ENCODE measurements around the gene EFNA2. TPM values are rescaled to one million over a fixed set of nuclear protein-coding genes. Genes with fewer than 3 reads are reported as not detected.

Gene EFNA2
- total and polyA plus RNA-seq, 2 experiments from 2014 or later: 2.7 to 10.3 TPM

DNA sequence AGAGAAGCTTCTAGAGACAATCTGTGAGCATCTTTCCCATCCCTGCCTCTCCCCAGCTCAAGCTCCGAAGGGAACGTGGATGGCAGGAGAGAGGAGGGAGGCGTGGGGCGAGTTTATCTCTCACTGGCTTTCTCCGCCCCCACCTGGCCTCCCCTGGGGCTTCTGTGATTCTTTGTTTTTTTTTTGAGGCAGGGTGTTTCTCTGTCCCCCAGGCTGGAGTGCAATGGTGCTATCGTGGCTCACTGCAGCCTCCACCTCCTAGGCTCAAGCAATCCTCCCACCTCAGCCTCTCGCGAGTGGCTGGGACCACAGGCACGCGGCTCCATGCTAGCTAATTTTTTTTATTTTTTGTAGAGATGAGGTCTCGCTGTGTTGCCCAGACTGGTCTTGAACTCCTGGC lies 23.0 kb downstream of the EFNA2 start:
- Histone ChIP-seq H3K4me1 (ENCODE audit: insufficient read depth) (no peaks in the 10 kb centered on the region), H2AFZ (no peak overlapping the region), H3K9me2 (ENCODE audit: insufficient read depth) (no peaks in the 10 kb centered on the region), H3K27ac (ENCODE audit: low read depth) (no peak overlapping the region), H3K4me2 (no peak overlapping the region), H3F3A (replicated peaks; ENCODE audit: low read depth) (0 out of 2 replicates have a peak, but pooled peaks cover 2% of the 10 kb centered on the region), H3K4me3 (no peak overlapping the region), H3K79me2 (replicated peaks; ENCODE audit: insufficient read depth) (no peaks in the 10 kb centered on the region), H3K27me3 (ENCODE audit: insufficient read depth) (no peaks in the 10 kb centered on the region), H4K20me1 (replicated peaks; ENCODE audit: insufficient read depth) (no peaks in the 10 kb centered on the region), H3K36me3 (ENCODE audit: insufficient read depth) (no peaks in the 10 kb centered on the region)
- H3K27ac Mint-ChIP-seq: no peak overlapping the region
- H3K27me3 Mint-ChIP-seq (ENCODE audit: insufficient read depth, low read depth, poor library complexity): peaks cover 8% of the 10 kb centered on the region
- no peak overlapping the region for H3K4me3 Mint-ChIP-seq
- no peaks in the 10 kb centered on the region for H3K36me3 Mint-ChIP-seq (ENCODE audit: low read depth)
- H3K9me3 Mint-ChIP-seq: no peaks in the 10 kb centered on the region
- no peaks in the 10 kb centered on the region for H3K4me1 Mint-ChIP-seq
- no peak for ATAC-seq
- DNase-seq (ENCODE audit: low spot score): no peak
- TF ChIP-seq ZNF331 (CRISPR knock-in tag; IDR thresholded peaks at IDR 0.05; ENCODE audit: low read depth): no peak
- TF ChIP-seq EZH2 (IDR thresholded peaks at IDR 0.05; ENCODE audit: low read depth, unreplicated experiment): no peak
- TF ChIP-seq, protein P1, sequence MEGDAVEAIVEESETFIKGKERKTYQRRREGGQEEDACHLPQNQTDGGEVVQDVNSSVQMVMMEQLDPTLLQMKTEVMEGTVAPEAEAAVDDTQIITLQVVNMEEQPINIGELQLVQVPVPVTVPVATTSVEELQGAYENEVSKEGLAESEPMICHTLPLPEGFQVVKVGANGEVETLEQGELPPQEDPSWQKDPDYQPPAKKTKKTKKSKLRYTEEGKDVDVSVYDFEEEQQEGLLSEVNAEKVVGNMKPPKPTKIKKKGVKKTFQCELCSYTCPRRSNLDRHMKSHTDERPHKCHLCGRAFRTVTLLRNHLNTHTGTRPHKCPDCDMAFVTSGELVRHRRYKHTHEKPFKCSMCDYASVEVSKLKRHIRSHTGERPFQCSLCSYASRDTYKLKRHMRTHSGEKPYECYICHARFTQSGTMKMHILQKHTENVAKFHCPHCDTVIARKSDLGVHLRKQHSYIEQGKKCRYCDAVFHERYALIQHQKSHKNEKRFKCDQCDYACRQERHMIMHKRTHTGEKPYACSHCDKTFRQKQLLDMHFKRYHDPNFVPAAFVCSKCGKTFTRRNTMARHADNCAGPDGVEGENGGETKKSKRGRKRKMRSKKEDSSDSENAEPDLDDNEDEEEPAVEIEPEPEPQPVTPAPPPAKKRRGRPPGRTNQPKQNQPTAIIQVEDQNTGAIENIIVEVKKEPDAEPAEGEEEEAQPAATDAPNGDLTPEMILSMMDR (conservative IDR thresholded peaks at IDR 0.05; ENCODE audit: low read depth in 2 of 2): no peak
- TF ChIP-seq, protein P2, sequence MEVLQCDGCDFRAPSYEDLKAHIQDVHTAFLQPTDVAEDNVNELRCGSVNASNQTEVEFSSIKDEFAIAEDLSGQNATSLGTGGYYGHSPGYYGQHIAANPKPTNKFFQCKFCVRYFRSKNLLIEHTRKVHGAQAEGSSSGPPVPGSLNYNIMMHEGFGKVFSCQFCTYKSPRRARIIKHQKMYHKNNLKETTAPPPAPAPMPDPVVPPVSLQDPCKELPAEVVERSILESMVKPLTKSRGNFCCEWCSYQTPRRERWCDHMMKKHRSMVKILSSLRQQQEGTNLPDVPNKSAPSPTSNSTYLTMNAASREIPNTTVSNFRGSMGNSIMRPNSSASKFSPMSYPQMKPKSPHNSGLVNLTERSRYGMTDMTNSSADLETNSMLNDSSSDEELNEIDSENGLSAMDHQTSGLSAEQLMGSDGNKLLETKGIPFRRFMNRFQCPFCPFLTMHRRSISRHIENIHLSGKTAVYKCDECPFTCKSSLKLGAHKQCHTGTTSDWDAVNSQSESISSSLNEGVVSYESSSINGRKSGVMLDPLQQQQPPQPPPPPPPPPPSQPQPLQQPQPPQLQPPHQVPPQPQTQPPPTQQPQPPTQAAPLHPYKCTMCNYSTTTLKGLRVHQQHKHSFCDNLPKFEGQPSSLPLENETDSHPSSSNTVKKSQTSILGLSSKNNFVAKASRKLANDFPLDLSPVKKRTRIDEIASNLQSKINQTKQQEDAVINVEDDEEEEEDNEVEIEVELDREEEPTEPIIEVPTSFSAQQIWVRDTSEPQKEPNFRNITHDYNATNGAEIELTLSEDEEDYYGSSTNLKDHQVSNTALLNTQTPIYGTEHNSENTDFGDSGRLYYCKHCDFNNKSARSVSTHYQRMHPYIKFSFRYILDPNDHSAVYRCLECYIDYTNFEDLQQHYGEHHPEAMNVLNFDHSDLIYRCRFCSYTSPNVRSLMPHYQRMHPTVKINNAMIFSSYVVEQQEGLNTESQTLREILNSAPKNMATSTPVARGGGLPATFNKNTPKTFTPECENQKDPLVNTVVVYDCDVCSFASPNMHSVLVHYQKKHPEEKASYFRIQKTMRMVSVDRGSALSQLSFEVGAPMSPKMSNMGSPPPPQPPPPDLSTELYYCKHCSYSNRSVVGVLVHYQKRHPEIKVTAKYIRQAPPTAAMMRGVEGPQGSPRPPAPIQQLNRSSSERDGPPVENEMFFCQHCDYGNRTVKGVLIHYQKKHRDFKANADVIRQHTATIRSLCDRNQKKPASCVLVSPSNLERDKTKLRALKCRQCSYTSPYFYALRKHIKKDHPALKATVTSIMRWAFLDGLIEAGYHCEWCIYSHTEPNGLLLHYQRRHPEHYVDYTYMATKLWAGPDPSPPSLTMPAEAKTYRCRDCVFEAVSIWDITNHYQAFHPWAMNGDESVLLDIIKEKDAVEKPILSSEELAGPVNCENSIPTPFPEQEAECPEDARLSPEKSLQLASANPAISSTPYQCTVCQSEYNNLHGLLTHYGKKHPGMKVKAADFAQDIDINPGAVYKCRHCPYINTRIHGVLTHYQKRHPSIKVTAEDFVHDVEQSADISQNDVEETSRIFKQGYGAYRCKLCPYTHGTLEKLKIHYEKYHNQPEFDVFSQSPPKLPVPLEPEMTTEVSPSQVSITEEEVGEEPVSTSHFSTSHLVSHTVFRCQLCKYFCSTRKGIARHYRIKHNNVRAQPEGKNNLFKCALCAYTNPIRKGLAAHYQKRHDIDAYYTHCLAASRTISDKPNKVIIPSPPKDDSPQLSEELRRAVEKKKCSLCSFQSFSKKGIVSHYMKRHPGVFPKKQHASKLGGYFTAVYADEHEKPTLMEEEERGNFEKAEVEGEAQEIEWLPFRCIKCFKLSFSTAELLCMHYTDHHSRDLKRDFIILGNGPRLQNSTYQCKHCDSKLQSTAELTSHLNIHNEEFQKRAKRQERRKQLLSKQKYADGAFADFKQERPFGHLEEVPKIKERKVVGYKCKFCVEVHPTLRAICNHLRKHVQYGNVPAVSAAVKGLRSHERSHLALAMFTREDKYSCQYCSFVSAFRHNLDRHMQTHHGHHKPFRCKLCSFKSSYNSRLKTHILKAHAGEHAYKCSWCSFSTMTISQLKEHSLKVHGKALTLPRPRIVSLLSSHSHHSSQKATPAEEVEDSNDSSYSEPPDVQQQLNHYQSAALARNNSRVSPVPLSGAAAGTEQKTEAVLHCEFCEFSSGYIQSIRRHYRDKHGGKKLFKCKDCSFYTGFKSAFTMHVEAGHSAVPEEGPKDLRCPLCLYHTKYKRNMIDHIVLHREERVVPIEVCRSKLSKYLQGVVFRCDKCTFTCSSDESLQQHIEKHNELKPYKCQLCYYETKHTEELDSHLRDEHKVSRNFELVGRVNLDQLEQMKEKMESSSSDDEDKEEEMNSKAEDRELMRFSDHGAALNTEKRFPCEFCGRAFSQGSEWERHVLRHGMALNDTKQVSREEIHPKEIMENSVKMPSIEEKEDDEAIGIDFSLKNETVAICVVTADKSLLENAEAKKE (CRISPR knock-in tag; IDR thresholded peaks at IDR 0.05): no peak
- TF ChIP-seq JUNB (IDR thresholded peaks at IDR 0.05; ENCODE audit: unreplicated experiment): no peak
- no peak for TF ChIP-seq POLR2AphosphoS5 (IDR thresholded peaks at IDR 0.05; ENCODE audit: low read depth)
- TF ChIP-seq, protein P3, sequence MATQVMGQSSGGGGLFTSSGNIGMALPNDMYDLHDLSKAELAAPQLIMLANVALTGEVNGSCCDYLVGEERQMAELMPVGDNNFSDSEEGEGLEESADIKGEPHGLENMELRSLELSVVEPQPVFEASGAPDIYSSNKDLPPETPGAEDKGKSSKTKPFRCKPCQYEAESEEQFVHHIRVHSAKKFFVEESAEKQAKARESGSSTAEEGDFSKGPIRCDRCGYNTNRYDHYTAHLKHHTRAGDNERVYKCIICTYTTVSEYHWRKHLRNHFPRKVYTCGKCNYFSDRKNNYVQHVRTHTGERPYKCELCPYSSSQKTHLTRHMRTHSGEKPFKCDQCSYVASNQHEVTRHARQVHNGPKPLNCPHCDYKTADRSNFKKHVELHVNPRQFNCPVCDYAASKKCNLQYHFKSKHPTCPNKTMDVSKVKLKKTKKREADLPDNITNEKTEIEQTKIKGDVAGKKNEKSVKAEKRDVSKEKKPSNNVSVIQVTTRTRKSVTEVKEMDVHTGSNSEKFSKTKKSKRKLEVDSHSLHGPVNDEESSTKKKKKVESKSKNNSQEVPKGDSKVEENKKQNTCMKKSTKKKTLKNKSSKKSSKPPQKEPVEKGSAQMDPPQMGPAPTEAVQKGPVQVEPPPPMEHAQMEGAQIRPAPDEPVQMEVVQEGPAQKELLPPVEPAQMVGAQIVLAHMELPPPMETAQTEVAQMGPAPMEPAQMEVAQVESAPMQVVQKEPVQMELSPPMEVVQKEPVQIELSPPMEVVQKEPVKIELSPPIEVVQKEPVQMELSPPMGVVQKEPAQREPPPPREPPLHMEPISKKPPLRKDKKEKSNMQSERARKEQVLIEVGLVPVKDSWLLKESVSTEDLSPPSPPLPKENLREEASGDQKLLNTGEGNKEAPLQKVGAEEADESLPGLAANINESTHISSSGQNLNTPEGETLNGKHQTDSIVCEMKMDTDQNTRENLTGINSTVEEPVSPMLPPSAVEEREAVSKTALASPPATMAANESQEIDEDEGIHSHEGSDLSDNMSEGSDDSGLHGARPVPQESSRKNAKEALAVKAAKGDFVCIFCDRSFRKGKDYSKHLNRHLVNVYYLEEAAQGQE (IDR thresholded peaks at IDR 0.05; ENCODE audit: unreplicated experiment): no peak
- TF ChIP-seq EZH2phosphoT487 (IDR thresholded peaks at IDR 0.05; ENCODE audit: unreplicated experiment): no peak
- TF ChIP-seq CREB1 (CRISPR knock-in tag; IDR thresholded peaks at IDR 0.05; ENCODE audit: low read depth): no peak
- TF ChIP-seq, protein P4, sequence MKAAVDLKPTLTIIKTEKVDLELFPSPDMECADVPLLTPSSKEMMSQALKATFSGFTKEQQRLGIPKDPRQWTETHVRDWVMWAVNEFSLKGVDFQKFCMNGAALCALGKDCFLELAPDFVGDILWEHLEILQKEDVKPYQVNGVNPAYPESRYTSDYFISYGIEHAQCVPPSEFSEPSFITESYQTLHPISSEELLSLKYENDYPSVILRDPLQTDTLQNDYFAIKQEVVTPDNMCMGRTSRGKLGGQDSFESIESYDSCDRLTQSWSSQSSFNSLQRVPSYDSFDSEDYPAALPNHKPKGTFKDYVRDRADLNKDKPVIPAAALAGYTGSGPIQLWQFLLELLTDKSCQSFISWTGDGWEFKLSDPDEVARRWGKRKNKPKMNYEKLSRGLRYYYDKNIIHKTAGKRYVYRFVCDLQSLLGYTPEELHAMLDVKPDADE (IDR thresholded peaks at IDR 0.05): no peak
- no peak for TF ChIP-seq NANOG (IDR thresholded peaks at IDR 0.05; ENCODE audit: borderline replicate concordance)
- TF ChIP-seq STAT1 (IDR thresholded peaks at IDR 0.05; ENCODE audit: unreplicated experiment): no peak
- no peak for TF ChIP-seq ZNF114 (CRISPR knock-in tag; IDR thresholded peaks at IDR 0.05)

All from GM23338 (cell line).